ENCODE data around the gene C5orf24.
"Not testable (repeated sequence)": the region's sequence is repeated elsewhere in the genome, so short reads cannot be mapped to it uniquely, and the experiment has no call there.

The C5orf24 gene

GRCh38 chr5:134864707-134865106 is 18.9 kb downstream of the C5orf24 start:
- FAIRE-seq, result no peak

- no peak for FAIRE-seq
Observed at GRCh38 chr5:134873494-134873893, 27.7 kb downstream of the C5orf24 start.

- FAIRE-seq, result no peak
Observed at GRCh38 chr5:134873987-134874830, 28.4 kb downstream of the C5orf24 start, which contains the start of gene TXNDC15. TXNDC15 (plus strand) TSS chr5:134874371; CDS start chr5:134874428, 57 bp downstream.

GRCh38 chr5:134874831-134875655 is 29.3 kb downstream of the C5orf24 start:
- FAIRE-seq, result no peak

- no peak for FAIRE-seq
Observed at GRCh38 chr5:134877159-134877558, 31.4 kb downstream of the C5orf24 start.

GRCh38 chr5:134878403-134878802 is 32.6 kb downstream of the C5orf24 start:
- FAIRE-seq, result no peak

- FAIRE-seq, result no peak
Observed at GRCh38 chr5:134879456-134879855, 33.7 kb downstream of the C5orf24 start.

- FAIRE-seq, result not testable (repeated sequence)
Observed at GRCh38 chr5:134880937-134881336, 35.2 kb downstream of the C5orf24 start.

GRCh38 chr5:134881711-134882110 is 35.9 kb downstream of the C5orf24 start:
- not testable (repeated sequence) for FAIRE-seq

GRCh38 chr5:134887593-134888159 is 41.9 kb downstream of the C5orf24 start:
- FAIRE-seq, result no peak

- FAIRE-seq, result no peak
Observed at GRCh38 chr5:134889335-134889734, 43.6 kb downstream of the C5orf24 start.

- no peak for FAIRE-seq
Observed at GRCh38 chr5:134891473-134891872, 45.7 kb downstream of the C5orf24 start.

GRCh38 chr5:134892282-134892681 is 46.5 kb downstream of the C5orf24 start:
- FAIRE-seq, result no peak

- FAIRE-seq, result no peak
Observed at GRCh38 chr5:134892926-134893325, 47.2 kb downstream of the C5orf24 start.

GRCh38 chr5:134893748-134894505 is 48.2 kb downstream of the C5orf24 start:
- no peak for FAIRE-seq

GRCh38 chr5:134902071-134902801 is 56.5 kb downstream of the C5orf24 start:
- no peak for FAIRE-seq

GRCh38 chr5:134904610-134905245 is 59.0 kb downstream of the C5orf24 start, which contains the start of gene PCBD2:
PCBD2 (plus strand) TSS chr5:134905131; CDS start chr5:134905140, 9 bp downstream.
- no peak for FAIRE-seq

- FAIRE-seq, result peak; percentile 90
Observed at GRCh38 chr5:134905246-134905996, 59.7 kb downstream of the C5orf24 start.

GRCh38 chr5:134906811-134907210 is 61.0 kb downstream of the C5orf24 start:
- FAIRE-seq, result no peak

Data from islet of Langerhans (tissue), 1 donor.